HG02798 (cell line): ENCODE measurements around the gene MSN.
A peak's percentile ranks its signal among the peaks of the same experiment; 100 is the strongest.
"Not testable (repeated sequence)": the region's sequence is repeated elsewhere in the genome, so short reads cannot be mapped to it uniquely, and the experiment has no call there.

Experiments
- ATAC-seq: cut with Tn5 transposase; IDR thresholded peaks from one replicate; pipeline ENCODE4 v1.9.1; 2021; ENCODE audit warnings: mild to moderate bottlenecking; ENCODE audit not compliant: unreplicated experiment, poor library complexity

Gene MSN

DNA sequence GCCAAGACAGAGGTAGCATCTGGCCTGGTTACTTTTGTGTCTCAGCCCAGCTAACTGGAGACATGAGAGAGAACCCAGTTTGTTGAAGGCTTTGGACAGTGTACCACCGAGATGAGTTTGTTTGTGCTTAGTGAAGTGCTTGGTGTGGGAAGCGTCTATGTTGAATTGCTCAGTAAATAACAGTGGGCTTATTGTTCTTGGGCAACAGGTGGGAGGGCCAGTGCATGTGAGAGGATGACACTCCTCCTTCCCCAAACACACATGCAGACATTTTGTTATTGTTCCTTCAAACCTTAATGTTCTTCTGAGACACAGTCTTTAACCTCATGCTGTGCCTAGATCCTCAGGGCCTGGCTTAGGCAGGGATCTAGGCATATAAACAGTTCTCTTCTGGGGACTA lies 39.7 kb downstream of the MSN start:
- ATAC-seq, result peak; percentile 4

DNA sequence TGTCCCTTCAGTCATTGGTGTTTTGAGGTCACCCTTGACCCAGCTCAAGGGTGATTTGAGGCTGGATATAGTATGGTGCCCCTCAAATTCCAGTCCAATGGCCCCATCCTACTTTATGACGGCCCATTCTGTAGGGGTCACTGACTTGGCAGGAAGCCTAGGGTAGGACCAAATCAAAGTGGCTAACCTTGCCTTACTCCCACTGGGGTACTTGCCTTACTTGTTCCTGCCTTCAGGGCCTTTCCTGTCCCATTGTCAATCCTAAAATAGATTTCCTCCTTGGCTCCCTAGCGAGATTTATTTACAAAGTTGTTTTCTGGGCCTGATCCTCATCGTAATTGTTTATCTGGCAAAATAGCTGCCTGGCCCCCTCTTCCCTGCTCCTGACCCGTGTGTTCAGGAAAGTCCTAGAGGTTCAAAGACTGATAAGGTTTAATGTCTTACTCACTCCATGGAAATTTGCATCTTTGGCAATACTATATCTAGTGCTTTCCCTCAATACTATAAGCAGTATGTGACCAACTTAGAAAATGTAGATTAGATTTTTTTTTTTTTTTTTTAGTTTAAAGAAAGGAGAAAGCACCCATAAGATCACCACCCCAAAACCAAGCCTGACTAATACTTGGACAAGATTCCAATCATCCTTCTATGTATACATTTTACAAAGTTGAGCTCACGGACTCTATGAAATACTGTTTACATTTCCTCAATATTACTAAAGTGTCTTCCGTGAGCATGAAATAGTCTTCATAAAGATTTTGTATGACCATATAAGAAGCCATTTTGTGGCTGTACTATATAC lies 44.8 kb downstream of the MSN start:
- ATAC-seq, result no peak

DNA sequence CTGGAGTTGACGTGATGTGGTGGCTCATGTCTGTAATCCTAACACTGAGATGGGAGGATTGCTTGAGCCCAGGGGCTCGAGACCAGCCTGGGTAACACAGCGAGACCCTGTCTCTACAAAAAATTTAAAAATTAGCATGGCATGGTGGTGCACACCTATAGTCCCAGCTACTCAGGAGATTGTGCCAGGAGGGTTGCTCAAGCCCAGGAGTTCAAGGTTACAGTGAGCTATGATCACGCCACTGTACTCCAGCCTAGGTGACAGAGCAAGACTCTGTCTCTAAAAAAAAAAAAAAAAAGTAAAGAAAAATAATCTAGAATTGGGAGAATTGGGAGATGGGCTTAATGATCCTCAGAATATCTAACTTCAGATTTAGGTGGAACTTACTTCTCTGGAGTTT lies 51.1 kb downstream of the MSN start:
- ATAC-seq, result no peak

DNA sequence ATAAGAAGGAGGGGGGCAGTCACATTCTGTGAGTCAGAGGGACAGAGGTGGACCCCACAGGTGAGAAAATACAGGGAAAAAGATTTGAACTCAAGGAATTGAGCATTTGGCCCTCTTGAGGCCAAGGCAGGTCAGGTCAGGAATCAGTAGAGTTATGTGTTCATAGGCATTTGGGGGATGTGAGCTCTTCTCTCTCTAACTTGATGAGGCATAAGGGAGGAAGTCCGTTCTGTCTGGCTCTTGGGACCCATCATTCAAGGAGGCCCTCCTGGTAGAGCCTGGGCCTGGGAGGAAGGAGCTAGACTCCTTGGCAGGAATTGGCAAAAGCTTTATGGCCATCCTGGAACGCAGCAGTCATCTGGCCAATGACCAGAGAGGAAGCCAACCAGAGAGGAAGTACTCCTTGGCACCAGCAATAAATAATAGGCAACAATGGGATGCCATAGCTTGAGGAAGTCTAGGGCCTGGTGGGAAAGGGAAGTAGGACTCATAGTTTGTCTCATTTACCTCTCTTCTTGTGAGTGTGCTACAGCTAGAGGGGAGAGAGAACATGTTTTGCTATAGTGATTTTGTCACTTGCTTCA lies 53.0 kb downstream of the MSN start:
- no peak for ATAC-seq

DNA sequence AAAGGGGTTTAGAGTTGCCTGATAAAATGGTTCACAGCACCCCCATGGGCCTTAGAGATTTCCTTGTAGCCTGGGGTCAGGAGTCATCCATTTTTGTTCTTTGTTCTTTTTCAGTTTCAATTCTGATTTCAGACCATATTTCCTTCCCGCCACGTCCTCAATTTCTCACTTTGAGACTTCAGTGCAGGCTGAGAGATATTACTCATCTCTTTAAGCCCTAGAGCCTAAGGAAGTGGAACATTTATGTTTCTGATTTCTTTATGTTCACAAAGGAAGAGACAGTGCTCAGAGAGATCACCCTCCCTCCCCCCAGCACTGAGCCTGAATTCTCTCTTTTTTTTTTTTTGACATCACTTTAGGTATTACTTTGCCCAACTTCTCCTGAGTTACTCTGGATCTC lies 56.3 kb downstream of the MSN start:
- peak; percentile 65 for ATAC-seq

DNA sequence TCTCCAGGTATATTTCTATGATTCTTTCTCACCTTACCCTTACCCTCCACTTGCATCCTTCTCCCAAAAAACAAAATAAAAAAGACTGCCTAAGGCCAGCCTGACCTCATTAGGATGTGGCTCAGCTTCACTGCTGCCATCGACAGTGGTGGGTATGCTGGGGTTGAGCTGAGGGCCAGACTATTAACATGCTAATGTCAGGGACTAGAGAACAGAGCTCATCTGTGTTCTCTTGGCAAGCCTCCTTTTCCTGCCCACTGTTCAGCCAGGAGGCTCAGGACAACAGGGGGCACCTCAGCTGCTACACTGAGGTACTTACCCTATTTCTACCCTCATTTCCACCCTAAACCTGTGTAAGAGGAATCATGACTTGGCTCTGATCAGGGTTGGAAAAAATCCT lies 59.3 kb downstream of the MSN start:
- ATAC-seq, result no peak

DNA sequence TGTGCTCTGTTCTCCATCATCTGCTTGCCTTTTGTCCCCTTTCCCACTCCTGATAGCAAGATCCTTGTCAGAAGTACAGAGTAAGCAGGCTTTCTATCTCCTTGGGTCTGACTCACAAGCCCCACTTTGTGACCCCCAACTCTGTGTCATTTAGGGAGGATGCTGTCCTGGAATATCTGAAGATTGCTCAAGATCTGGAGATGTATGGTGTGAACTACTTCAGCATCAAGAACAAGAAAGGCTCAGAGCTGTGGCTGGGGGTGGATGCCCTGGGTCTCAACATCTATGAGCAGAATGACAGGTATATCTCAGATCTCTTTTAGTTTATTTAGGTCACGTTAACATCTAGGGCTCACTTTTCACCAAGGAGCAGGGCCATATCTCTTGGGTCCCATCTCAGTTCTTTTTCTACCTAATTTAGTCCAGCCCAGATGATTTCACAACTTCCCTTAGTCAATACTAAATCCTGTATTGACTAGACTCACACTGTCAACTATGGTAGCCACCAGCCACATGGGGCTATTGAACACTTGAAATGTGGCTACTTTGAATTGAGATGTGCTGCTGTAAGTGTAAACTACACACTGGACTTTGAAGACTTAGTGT lies 64.3 kb downstream of the MSN start:
- ATAC-seq, result no peak

DNA sequence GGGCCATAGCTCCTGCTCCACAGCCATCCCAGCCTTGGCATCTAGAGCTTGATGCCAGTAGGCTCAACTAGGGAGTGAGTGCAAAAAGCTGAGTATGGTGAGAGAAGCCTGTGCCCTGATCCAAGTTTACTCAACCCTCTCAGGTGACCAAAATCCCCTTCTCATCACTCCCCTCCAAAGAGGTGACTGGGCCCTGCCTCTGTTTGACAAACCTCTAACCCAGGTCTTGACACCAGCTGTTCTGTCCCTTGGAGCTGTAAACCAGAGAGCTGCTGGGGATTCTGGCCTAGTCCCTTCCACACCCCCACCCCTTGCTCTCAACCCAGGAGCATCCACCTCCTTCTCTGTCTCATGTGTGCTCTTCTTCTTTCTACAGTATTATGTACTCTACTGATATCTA lies 73.5 kb downstream of the MSN start:
- ATAC-seq, result no peak

DNA sequence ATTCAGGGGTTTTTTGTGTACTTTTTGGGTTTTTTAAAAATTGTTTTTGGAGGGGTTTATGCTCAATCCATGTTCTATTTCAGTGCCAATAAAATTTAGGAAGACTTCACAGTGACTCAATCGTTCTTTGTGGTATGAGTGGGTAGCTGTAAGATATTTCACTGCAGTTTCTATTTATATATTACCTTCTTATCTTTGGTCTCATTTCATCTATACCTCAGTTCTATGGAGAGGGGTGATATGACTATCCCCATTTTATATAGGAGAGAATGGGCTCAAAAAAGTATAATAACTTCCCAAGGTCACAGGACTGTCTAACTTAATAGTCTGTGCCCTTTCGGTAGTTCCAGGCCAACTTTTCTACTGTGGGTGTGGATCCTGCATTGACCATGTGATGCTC lies 74.4 kb downstream of the MSN start:
- no peak for ATAC-seq

DNA sequence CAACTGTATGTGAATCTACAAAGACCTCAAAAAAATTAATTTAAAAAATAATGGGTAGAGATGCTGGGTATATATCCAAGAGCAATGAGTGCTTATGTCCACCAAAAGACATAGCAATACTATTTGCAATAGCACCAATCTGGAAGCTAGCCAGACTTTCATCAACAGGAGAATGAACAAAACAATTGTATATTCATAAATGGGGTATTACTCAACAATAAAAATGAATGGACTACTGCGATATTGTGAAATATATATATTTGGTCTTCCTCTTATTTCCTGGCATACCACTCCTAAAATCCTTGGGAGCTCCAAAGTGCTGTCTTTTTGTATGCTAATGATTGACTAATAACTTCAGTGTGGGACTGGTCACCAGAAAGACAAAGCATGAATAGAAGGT lies 77.5 kb downstream of the MSN start:
- no peak for ATAC-seq

DNA sequence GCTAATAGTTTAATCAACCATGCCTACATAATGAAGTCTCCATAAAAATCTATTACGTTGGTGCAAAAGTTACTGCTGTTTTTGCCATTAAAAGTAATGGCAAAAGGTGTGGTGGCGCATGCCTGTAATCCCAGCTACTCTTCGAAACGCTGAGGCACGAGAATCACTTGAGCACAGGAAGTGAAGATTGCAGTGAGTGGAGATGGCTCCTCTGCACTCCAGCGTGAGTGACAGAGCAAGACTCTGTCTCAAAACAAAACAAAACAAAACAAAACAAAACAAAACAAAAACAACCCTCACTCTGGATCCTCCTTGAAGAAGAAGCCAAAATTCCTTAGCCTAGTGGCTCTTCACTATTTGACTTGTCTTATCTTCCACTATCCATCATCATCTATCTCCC lies 78.0 kb downstream of the MSN start:
- no peak for ATAC-seq

DNA sequence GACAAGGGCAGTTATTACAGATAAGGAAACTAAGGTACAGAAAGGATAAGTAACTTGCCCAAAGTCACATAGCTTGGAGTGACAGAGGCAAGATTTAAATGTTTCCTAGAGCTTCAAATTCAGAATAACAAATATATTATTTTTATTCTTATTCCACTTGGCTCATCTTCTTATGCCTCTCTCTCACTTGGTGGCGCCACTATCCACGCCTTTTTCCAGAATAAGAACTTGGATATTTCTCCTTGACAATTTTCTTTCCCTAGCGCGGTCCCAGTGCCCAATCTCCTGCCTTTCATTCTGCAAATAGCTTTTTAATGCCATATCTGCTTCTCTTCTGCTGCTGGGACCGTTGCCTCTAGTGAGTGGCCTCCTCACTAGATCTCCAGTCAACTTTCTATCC lies 78.5 kb downstream of the MSN start:
- no peak for ATAC-seq

DNA sequence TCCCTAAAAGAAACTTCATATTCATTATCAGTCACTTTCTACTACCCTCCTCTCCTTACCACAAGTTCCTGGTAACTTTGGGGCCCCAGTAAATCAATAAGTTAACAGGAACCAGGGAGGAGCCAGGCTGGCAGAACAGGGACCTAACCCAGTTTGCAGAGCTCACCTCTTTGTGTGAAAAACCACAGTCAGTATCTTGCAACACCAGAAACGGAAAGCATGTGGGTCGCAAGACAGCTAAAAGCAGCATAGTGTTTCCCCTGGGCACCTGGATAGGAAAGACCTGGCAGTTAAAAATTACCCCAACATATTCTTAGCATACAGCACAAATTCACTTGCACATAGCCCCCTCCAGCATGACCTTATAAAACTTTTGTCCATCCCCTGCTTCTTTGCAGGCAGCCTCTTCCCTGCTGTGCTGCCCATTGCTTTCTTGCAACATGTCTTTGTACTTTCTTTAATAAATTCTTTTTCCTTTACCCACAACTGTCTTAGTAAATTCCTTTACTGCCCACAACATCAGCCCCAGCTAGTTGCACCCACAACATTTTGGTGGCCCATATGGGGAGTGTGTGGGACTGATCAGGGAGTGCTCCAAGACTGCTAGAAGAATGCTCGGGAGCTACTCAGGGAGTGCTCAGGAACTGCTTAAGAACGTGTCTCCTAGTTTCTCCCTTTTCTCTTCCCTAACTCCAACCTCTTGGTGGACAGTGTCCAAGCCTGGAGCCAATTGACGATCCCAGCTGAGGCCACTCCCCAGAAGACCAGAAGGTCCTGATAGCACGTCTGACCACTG lies 83.4 kb downstream of the MSN start:
- peak; percentile 96 for ATAC-seq

DNA sequence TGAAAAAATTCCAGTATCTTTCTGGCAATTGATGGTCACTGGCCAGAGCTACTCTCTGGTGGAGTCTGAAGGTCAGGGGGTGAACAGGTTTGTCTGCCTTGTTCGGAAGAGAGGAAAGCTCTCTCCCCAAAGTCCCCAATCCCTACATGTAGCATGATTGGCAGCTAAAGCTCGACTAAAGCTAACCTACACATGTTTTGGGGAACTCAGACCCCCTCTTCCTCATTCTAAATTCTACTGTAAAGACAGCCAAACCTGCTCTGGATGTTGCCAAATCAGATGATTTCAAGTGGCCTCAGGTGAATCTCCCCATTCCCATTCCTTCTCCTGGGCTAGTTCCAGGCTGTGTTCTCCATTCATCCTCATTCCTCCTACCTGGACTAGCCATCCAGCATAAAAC lies 84.1 kb downstream of the MSN start:
- no peak for ATAC-seq

DNA sequence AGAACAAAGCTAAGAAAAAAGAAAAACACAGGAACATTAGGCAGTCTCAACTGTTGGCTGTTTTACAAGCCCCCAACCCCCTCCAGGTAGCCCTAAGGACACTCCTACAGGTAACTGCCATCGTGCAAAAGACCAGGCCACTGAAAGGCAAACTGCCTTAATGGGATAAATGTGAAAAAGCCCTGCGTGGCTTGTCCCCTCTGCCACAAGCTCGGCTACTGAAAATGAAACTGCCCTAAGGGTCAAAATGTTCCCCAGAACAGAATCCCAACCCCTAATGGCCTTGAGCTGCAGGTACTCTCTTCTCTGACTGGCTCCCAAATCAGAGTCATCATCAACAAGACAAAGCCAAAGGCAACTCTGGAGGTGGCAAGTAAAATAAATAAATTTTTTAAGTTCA lies 84.8 kb downstream of the MSN start:
- ATAC-seq, result no peak

DNA sequence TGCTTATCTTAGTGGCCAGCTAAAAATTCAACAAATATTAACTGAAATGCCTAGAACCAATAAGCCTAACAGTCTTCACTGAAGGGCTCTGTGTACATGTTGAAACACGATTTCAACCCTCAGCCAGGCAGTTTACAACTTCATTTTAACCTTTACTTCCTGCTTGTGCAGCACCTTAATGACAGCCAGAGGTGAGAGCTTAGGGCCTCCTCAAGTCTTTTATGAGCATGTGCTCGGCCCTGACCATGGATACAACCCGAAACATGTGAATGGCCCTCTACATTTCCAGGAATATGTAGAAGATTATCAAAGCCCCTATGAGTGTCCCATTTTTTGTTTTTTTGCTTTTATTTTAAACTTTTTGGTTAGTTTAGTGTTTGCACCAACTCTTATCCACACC lies 88.3 kb downstream of the MSN start:
- ATAC-seq, result no peak

DNA sequence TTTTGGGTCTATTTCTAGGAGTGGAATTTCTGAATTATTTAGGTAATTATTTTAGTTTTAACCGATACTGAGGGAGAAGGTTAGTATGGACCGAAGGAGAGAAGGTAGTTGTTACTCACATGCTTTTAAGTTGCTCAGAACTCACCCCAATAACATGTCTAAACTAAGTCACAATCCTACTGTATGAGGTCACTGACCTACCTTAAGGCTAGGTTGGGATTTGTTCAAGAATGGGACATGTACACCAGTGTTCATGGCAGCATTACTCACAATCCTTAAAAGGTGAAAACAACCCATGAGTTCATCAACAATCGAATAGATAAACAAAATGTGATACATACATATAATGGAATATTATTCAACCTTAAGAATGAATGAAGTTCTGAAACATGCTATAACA lies 90.5 kb downstream of the MSN start:
- ATAC-seq, result no peak

DNA sequence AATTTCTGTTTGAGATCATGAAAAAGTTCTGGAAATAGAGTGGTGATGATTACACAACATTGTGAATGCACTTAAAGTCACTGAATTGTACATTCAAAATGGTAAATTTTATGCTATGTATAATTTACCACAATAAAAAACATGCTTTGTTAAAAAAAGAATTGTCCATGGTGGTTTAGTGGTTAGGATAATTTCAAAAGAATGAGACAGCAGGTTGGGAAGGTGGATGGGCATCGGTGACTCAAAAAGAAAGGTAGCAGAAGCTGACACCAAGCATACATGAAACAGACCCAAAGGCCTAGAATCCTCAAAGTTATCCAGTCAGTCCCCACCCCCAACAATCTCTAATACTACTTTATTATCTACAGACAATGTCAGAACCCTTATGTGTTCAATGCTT lies 91.1 kb downstream of the MSN start:
- no peak for ATAC-seq

DNA sequence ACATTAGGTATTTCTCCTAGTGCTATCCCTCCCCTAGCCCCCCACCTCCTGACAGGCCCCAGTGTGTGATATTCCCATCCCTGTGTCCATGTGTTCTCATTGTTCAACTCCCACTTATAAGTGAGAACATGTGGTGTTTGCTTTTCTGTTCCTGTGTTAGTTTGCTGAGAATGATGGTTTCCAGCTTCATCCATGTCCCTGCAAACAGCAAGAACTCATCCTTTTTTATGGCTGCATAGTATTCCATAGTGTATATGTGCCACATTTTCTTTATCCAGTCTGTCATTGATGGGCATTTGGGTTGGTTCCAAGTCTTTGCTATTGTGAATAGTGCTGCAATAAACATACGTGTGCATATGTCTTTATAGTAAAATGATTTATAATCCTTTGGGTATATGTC lies 92.1 kb downstream of the MSN start:
- not testable (repeated sequence) for ATAC-seq

DNA sequence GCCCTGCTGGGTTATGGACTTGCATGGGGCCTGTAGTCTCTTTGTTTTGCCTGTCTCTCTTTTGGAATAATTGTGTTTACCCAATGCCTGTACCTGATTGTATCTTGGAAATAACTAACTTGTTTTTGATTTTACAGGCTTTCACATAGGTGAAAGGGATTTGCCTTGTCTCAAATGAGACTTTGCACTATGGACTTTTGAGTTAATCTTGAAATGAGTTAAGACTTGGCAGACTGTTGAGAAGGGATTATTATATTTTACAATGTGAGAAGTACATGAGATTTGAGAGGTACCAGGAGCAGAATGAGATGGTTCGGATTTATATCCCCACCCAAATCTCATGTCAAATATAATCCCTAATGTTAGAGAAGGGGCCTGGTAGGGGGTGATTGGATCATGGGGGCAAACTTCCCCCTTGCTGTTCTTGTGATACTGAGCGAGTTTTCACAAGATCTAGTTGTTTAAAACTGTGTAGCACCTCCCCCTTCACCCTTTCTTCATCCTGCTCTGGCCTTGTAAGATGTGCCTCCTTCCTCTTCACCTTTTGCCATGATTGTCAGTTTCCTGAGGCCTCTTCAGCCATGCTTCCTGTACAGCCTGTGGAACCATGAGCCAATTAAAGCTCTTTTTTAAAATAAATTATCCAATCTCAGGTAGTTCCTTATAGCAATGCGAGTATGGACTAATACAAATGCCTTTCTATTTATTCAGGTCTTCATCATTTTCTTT lies 102.3 kb downstream of the MSN start:
- ATAC-seq, result no peak
